IPS-15b (cell line): ENCODE measurements around the gene KCNQ1.

Experiments used
- H3K27me3 ChIP-seq: one replicate; pipeline ENCODE4 v1.6.1; 2013; ENCODE audit warnings: low read length; ENCODE audit not compliant: control insufficient read depth, insufficient read depth
- H3K36me3 ChIP-seq: one replicate; pipeline ENCODE4 v1.6.1; 2013; ENCODE audit warnings: low read length; ENCODE audit not compliant: control insufficient read depth, insufficient read depth
- H3K4me1 ChIP-seq: one replicate; pipeline ENCODE4 v1.6.1; 2013; ENCODE audit warnings: mild to moderate bottlenecking, low read length; ENCODE audit not compliant: control insufficient read depth, insufficient read depth
- H3K4me3 ChIP-seq: one replicate; pipeline ENCODE4 v1.5.1; 2013; ENCODE audit warnings: low read depth, low read length
- H3K9ac ChIP-seq: one replicate; pipeline ENCODE4 v1.6.1; 2013; ENCODE audit warnings: low read depth, mild to moderate bottlenecking, low read length
- H3K9me3 ChIP-seq: one replicate; pipeline ENCODE4 v1.6.1; 2013; ENCODE audit warnings: mild to moderate bottlenecking, low read length; ENCODE audit not compliant: control insufficient read depth, insufficient read depth

The KCNQ1 gene

GRCh38 chr11:2693271-2694261, 248.8 kb downstream of the KCNQ1 start:
- H3K27me3 ChIP-seq, result no peaks in the 10 kb centered on the region
- peaks cover 58% of the 10 kb centered on the region for H3K4me1 ChIP-seq

GRCh38 chr11:2694495-2694894, 249.7 kb downstream of the KCNQ1 start:
- peaks cover 54% of the 10 kb centered on the region for H3K4me1 ChIP-seq
- no peak overlapping the region for H3K9ac ChIP-seq
- H3K36me3 ChIP-seq, result peaks cover 5% of the 10 kb centered on the region

More at GRCh38 chr11:2693271-2694261, 248.8 kb downstream of the KCNQ1 start:
- peak overlapping the region; percentile 70 for H3K9ac ChIP-seq
- H3K9me3 ChIP-seq, result no peaks in the 10 kb centered on the region
- H3K36me3 ChIP-seq, result peaks cover 5% of the 10 kb centered on the region
- H3K4me3 ChIP-seq, result peak overlapping the region; percentile 41

GRCh38 chr11:2694995-2695939, 250.5 kb downstream of the KCNQ1 start:
- Histone ChIP-seq H3K27me3 (no peaks in the 10 kb centered on the region), H3K9ac (peak overlapping the region; percentile 9), H3K36me3 (peaks cover 3% of the 10 kb centered on the region), H3K9me3 (no peaks in the 10 kb centered on the region), H3K4me1 (peaks cover 54% of the 10 kb centered on the region), H3K4me3 (no peak overlapping the region)

More at GRCh38 chr11:2694495-2694894, 249.7 kb downstream of the KCNQ1 start:
- H3K9me3 ChIP-seq, result no peaks in the 10 kb centered on the region
- peak overlapping the region; percentile 30 for H3K4me3 ChIP-seq
- H3K27me3 ChIP-seq, result no peaks in the 10 kb centered on the region

- no peak overlapping the region for H3K9ac ChIP-seq
Measured at GRCh38 chr11:2696455-2696854, 251.6 kb downstream of the KCNQ1 start.

GRCh38 chr11:2697866-2698265, 253.1 kb downstream of the KCNQ1 start:
- no peaks in the 10 kb centered on the region for H3K9me3 ChIP-seq
- H3K36me3 ChIP-seq, result peaks cover 3% of the 10 kb centered on the region
- H3K9ac ChIP-seq, result no peak overlapping the region
- H3K4me1 ChIP-seq, result peaks cover 30% of the 10 kb centered on the region
- H3K27me3 ChIP-seq, result peaks cover 17% of the 10 kb centered on the region
- peak overlapping the region; percentile 74 for H3K4me3 ChIP-seq

More at GRCh38 chr11:2696455-2696854, 251.6 kb downstream of the KCNQ1 start:
- Histone ChIP-seq H3K27me3 (peaks cover 3% of the 10 kb centered on the region), H3K36me3 (peaks cover 3% of the 10 kb centered on the region), H3K4me3 (no peak overlapping the region), H3K4me1 (peaks cover 43% of the 10 kb centered on the region), H3K9me3 (no peaks in the 10 kb centered on the region)

- H3K36me3 ChIP-seq, result peaks cover 3% of the 10 kb centered on the region
- H3K9ac ChIP-seq, result peak overlapping the region; percentile 70
- H3K4me1 ChIP-seq, result peaks cover 30% of the 10 kb centered on the region
- peaks cover 20% of the 10 kb centered on the region for H3K27me3 ChIP-seq
- peak overlapping the region; percentile 74 for H3K4me3 ChIP-seq
- H3K9me3 ChIP-seq, result no peaks in the 10 kb centered on the region
Measured at GRCh38 chr11:2698386-2699184, 253.8 kb downstream of the KCNQ1 start.

- H3K9ac ChIP-seq, result peak overlapping the region; percentile 70
- H3K4me1 ChIP-seq, result peaks cover 28% of the 10 kb centered on the region
- peaks cover 22% of the 10 kb centered on the region for H3K27me3 ChIP-seq
- H3K9me3 ChIP-seq, result no peaks in the 10 kb centered on the region
- peaks cover 3% of the 10 kb centered on the region for H3K36me3 ChIP-seq
- H3K4me3 ChIP-seq, result peak overlapping the region; percentile 74
Measured at GRCh38 chr11:2699185-2699530, 254.3 kb downstream of the KCNQ1 start.

- peaks cover 22% of the 10 kb centered on the region for H3K4me1 ChIP-seq
- H3K4me3 ChIP-seq, result peak within 1 kb of the TSS; percentile 74
- peaks cover 3% of the 10 kb centered on the region for H3K36me3 ChIP-seq
- H3K9me3 ChIP-seq, result no peaks in the 10 kb centered on the region
- H3K27me3 ChIP-seq, result peaks cover 28% of the 10 kb centered on the region
- H3K9ac ChIP-seq, result peak within 1 kb of the TSS; percentile 70
Measured at GRCh38 chr11:2699531-2700414, 255.0 kb downstream of the KCNQ1 start, which contains the start of gene KCNQ1OT1. KCNQ1OT1 (minus strand) TSS chr11:2699994.

GRCh38 chr11:2700415-2701211, 255.8 kb downstream of the KCNQ1 start:
- H3K36me3 ChIP-seq, result peaks cover 3% of the 10 kb centered on the region

GRCh38 chr11:2701230-2701629, 256.4 kb downstream of the KCNQ1 start:
- Histone ChIP-seq H3K4me1 (peaks cover 9% of the 10 kb centered on the region), H3K9me3 (no peaks in the 10 kb centered on the region), H3K27me3 (peaks cover 37% of the 10 kb centered on the region), H3K36me3 (peaks cover 3% of the 10 kb centered on the region), H3K4me3 (no peak overlapping the region), H3K9ac (no peak overlapping the region)

More at GRCh38 chr11:2700415-2701211, 255.8 kb downstream of the KCNQ1 start:
- H3K4me1 ChIP-seq, result peaks cover 16% of the 10 kb centered on the region
- peak overlapping the region; percentile 45 for H3K4me3 ChIP-seq
- peaks cover 31% of the 10 kb centered on the region for H3K27me3 ChIP-seq
- H3K9me3 ChIP-seq, result no peaks in the 10 kb centered on the region
- no peak overlapping the region for H3K9ac ChIP-seq
